T-helper 2 cell (primary cell): ENCODE data around the gene FAM89B.

ENCODE experiments used
- DNase-seq, 5 experiments: peaks; one replicate each; pipeline versions ENCODE4 v3.0.0 to v3.0.0-alpha.2; 2012 to 2022

The FAM89B gene

GRCh38 chr11:65574811-65575567 lies 2.7 kb downstream of the FAM89B start:
- DNase-seq, result peak in 1 of 5 experiments; percentile 76

DNA sequence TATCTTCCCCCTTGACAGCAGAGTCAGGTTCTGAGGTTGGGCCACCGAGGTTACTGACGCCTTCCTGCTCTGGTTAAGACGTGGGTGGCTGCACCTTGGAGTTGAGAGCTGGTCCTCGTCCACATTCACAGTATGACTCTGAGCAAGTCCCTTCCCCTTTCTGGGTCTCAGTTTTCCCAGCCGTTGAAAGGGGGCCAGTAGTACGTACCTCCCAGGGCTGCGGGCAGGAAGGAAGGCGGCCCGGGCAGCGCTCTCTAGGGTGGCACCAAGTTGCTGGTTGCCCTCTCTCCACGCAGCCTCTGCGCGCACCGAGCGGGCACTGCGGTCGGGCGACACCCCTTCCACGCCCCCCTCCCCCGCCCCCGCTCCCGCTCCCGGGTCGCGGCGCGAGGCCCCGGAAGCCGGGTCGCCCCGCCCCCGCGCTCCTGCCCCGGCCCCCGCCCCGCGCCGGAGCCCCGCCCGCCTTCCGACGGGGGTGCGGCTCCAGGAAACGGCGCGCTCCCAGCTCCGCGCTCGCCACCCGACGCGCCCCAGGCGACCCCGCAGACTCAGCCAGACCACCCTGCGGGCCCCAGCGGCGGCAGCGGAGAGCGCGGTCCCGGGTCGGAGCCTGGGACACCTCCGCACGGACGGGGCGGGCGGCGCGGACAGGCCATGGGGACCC lies 3.4 kb downstream of the FAM89B start, which contains the start of gene EHBP1L1:
Gene EHBP1L1, plus strand, starts transcription at position 486 of the 664 bp plus-strand sequence. CDS start 250 bp downstream, outside the sequence.
- DNase-seq, result peak; percentile 53 to 88 (median 76)

GRCh38 chr11:65576232-65576866 lies 4.0 kb downstream of the FAM89B start:
- DNase-seq, result no peak

GRCh38 chr11:65576867-65577755 lies 4.8 kb downstream of the FAM89B start:
- DNase-seq, result peak in 1 of 5 experiments; percentile 41

DNA sequence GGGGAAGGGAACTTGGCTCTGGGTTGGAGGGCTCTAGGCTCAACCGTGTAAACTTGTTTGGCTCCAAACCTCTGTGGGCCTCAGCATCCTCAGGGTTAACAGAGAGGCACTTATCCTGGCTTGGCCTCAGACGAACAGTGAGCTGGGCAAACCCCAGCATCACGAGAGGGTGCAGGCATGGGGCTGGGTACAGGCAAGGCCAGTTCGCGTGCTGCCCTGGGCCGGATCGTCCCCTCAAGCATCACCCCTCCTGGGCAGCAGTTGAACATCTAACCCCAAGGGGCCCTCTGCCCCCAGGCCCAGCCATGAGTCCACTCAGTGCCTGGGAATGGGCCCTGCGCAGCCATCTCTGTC lies 5.4 kb downstream of the FAM89B start:
- no peak for DNase-seq

- no peak for DNase-seq
Observed at GRCh38 chr11:65578134-65578533, 5.8 kb downstream of the FAM89B start.

GRCh38 chr11:65578667-65579066 lies 6.3 kb downstream of the FAM89B start:
- DNase-seq, result no peak

GRCh38 chr11:65579291-65579690 lies 7.0 kb downstream of the FAM89B start:
- no peak for DNase-seq

DNA sequence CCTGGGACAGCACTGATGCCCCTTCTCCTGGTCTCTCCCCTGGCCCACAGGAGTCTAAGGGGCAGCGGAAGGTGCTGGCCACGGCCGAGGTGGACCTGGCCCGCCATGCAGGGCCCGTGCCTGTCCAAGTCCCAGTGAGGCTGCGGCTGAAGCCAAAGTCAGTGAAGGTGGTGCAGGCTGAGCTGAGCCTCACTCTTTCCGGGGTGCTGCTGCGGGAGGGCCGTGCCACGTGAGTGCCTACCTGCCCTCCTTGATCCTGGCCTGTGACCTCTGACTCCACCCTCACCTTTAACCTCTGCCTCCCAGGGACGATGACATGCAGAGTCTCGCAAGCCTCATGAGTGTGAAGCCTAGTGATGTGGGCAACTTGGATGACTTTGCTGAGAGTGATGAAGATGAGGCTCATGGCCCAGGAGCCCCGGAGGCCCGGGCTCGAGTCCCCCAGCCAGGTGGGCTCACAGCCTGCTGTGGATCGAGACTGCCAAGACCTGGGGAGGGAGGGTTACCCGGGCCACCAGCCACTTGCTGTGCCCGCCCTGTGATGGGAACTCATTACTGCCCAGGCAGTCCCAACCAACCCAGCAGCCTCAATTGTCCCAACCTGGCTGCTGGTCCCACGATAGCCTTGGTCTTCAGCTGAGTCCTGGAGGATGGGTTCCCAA lies 7.8 kb downstream of the FAM89B start:
- no peak for DNase-seq

GRCh38 chr11:65580756-65581155 lies 8.4 kb downstream of the FAM89B start:
- no peak for DNase-seq

DNA sequence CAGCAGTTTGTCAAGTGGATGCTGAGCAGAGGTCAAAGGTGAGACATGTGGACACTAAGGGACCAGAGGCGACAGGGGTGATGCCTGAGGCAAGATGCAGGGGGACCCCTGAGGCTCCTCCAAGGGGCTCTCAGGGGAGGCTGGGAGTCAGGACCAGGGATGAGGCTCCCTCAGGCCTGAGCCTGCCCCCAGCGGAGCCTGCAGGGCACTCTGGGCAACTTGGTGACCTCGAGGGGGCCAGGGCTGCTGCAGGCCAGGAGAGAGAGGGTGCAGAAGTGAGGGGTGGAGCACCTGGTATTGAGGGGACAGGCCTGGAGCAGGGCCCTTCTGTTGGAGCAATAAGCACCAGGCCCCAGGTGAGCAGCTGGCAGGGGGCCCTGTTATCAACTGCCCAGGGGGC lies 9.6 kb downstream of the FAM89B start:
- DNase-seq, result no peak

GRCh38 chr11:65583589-65583988 lies 11.3 kb downstream of the FAM89B start:
- DNase-seq, result no peak

GRCh38 chr11:65584106-65584505 lies 11.8 kb downstream of the FAM89B start:
- no peak for DNase-seq

GRCh38 chr11:65584723-65585171 lies 12.4 kb downstream of the FAM89B start:
- no peak for DNase-seq

- no peak for DNase-seq
Observed at GRCh38 chr11:65585396-65586246, 13.3 kb downstream of the FAM89B start.

DNA sequence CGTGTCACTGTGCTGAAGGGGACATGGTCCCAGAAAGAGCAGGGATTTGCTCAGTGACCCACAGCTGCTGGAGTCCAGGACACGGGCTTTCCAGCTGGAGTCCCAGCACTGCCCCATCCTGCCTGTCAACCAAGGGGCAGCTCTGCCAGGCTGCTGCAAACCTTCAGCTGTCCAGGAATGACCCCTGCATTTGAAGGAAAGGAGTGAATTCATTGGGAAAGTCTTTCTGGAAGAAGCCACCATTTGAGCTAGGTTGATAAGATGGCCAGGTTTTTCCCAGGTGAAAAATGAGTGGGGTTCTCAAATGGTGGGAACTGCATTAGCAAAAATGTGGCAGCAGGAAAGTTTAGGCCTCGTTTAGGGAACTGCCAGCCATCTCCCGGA lies 13.9 kb downstream of the FAM89B start:
- no peak for DNase-seq

GRCh38 chr11:65586676-65587075 lies 14.3 kb downstream of the FAM89B start:
- DNase-seq, result no peak

- DNase-seq, result peak; percentile 42 to 90 (median 69)
Observed at GRCh38 chr11:65588199-65589054, 16.1 kb downstream of the FAM89B start.

DNA sequence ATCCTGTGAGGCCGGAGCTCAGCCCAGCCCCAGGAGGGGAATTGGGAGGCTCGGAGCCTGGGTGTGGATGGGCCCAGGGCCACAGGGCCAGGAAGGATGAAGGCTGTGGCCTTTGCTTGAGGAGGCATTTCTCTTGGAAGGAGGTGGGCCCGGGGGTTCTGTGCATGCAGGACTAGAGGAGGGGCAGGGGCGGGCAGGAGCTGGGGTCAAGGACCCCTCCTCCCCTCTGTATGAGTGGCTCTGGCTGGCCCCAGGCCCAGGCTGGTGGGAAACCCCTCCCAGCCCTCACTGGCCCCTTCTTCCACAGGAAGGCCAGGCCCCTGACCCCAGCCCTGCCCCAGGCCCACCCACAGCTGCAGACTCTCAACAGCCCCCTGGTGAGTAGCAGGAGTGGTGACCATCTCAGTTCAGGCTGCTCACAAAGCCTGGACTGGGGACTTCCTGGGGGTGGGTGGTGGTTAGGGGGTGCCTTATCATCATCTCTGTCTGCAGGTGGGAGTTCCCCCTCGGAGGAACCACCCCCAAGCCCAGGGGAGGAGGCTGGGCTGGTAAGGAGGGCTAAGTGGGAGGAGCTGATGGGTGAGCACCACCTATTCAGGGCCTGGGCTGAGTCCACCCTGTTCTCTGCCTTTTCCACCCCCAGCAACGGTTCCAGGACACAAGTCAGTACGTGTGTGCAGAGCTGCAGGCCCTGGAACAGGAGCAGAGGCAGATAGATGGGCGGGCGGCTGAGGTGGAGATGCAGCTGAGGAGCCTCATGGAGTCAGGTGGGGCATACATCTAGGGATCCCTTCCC lies 17.3 kb downstream of the FAM89B start:
- peak in 3 of 5 experiments; percentile 19 to 70 (median 21) for DNase-seq
